Measurements from ENCODE around the gene DNAJC15. TPM values are rescaled to one million over a fixed set of nuclear protein-coding genes. Genes with fewer than 3 reads are reported as not detected.

The DNAJC15 gene
- total RNA-seq, 4 donors from 2014 or later = 11.0 to 18.3 (median 12.5) TPM

DNA sequence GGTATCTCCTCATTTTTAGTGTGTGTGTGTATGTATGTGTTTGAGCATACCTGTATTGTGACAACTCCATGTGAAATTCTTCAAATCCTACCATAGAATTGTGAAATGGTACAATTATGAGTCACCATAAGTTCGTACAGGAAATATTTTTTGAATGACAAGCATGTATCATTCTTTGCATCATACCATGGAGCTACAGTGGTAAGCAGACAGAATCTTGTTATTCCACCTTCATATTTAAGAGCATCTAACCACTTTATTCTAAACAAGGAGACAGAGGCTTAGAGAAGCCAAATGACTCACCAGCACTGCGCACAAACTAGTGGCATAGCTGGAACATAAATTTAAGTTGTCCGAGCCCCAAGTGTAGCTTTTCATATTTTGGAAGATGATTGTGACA is 26.8 kb upstream of the DNAJC15 start:
- H3K4me3 ChIP-seq (replicated peaks in 1 of 3) = no peak overlapping the region
- H3K27me3 ChIP-seq = no peaks in the 10 kb centered on the region
- WGBS, 2 donors = 74 to 80% methylated on average over 3 of the region's 3 CpGs
- no peak overlapping the region for H3K27ac ChIP-seq
- peaks cover 0 to 5% of the 10 kb centered on the region in 2 donors for H3K4me1 ChIP-seq
- H3K9me3 ChIP-seq = no peaks in the 10 kb centered on the region
- intact Hi-C loops (cut with DNase I) = no loop called here
- no peaks in the 10 kb centered on the region for H3K36me3 ChIP-seq
- TF ChIP-seq POLR2A (IDR thresholded peaks at IDR 0.05) = no peak
- no peak for TF ChIP-seq CTCF (IDR thresholded peaks at IDR 0.05)
- no peak for DNase-seq

DNA sequence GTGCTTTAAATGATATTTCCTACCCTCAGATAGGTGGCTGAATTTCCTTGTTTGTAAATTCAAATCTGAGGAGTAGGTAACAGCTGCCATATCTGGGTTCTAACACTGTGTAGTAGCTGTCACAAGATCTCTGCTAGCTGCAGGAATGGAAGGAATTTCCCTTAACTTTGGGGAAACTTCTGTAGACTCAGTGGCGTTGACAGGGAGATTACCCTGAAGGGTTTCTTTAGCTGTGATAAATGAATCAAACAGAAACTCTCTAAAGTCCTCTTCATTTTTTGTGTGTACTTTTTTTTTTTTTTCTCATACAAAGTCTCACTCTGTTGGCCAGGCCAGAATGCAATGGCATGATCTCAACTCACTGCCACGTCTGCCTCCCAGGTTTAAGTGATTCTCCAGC is 26.0 kb upstream of the DNAJC15 start:
- no peak overlapping the region for H3K4me3 ChIP-seq (replicated peaks in 1 of 3)
- no peak for TF ChIP-seq CTCF (IDR thresholded peaks at IDR 0.05)
- TF ChIP-seq POLR2A (IDR thresholded peaks at IDR 0.05) = no peak
- H3K9me3 ChIP-seq = no peaks in the 10 kb centered on the region
- no peaks in the 10 kb centered on the region for H3K36me3 ChIP-seq
- no peak overlapping the region for H3K27ac ChIP-seq
- 77 to 92% methylated on average over 2 of the region's 2 CpGs for WGBS, 2 donors
- intact Hi-C loops (cut with DNase I) = no loop called here
- DNase-seq = no peak
- peaks cover 0 to 5% of the 10 kb centered on the region in 2 donors for H3K4me1 ChIP-seq
- no peaks in the 10 kb centered on the region for H3K27me3 ChIP-seq

DNA sequence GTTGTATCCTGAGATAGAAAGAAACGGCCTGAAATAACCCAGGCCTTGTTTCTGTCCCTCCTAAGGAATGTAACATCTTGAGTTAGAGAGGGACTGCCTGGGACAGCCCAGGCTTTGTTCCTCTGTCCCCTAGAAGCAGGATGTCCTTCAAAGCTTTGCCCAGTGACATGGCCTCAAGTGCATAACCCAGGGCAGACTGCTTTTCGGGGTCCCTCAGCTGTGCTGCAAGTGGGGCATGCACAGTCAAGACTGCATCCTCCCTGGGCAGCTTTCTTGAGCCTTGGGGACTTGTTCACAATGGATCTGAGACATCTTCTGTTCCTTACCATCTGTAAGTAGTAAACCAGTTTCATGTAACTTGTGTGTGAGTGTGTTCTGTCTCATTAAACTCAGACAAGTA is 23.9 kb upstream of the DNAJC15 start:
- 70 to 74% methylated on average over 2 of the region's 2 CpGs for WGBS, 2 donors
- intact Hi-C loops (cut with DNase I) = no loop called here
- H3K27me3 ChIP-seq = no peaks in the 10 kb centered on the region
- H3K27ac ChIP-seq = no peak overlapping the region
- no peaks in the 10 kb centered on the region for H3K9me3 ChIP-seq
- no peak for DNase-seq
- H3K4me1 ChIP-seq = peaks cover 2% of the 10 kb centered on the region in 2 donors
- no peak overlapping the region for H3K4me3 ChIP-seq (replicated peaks in 1 of 3)
- TF ChIP-seq POLR2A (IDR thresholded peaks at IDR 0.05) = no peak
- no peak for TF ChIP-seq CTCF (IDR thresholded peaks at IDR 0.05)
- H3K36me3 ChIP-seq = no peaks in the 10 kb centered on the region

- TF ChIP-seq CTCF (IDR thresholded peaks at IDR 0.05) (no peak), POLR2A (IDR thresholded peaks at IDR 0.05) (no peak)
- Histone ChIP-seq H3K27me3 (no peaks in the 10 kb centered on the region), H3K36me3 (no peaks in the 10 kb centered on the region), H3K27ac (no peak overlapping the region), H3K9me3 (no peaks in the 10 kb centered on the region), H3K4me3 (replicated peaks in 1 of 3) (no peak overlapping the region), H3K4me1 (peaks cover 10 to 12% of the 10 kb centered on the region in 2 donors)
- DNase-seq = no peak
- intact Hi-C loops (cut with DNase I) = no loop called here
- 72 to 79% methylated on average over 4 of the region's 4 CpGs for WGBS, 2 donors
Measured at GRCh38 chr13:43000676-43001075, 22.7 kb upstream of the DNAJC15 start.

- Histone ChIP-seq H3K27ac (no peak overlapping the region), H3K36me3 (no peaks in the 10 kb centered on the region), H3K4me3 (replicated peaks in 1 of 3) (no peak overlapping the region), H3K9me3 (no peaks in the 10 kb centered on the region), H3K4me1 (peaks cover 16 to 25% of the 10 kb centered on the region in 2 donors), H3K27me3 (no peaks in the 10 kb centered on the region)
- no peak for DNase-seq
- no peak for TF ChIP-seq CTCF (IDR thresholded peaks at IDR 0.05)
- no peak for TF ChIP-seq POLR2A (IDR thresholded peaks at IDR 0.05)
- WGBS, 2 donors = 92 to 94% methylated on average over 2 of the region's 2 CpGs
- intact Hi-C loops (cut with DNase I) = no loop called here
Measured at GRCh38 chr13:43002021-43002420, 21.4 kb upstream of the DNAJC15 start.

Measured in thyroid gland (tissue), 4 donors.